K562 (cell line): ENCODE measurements around the gene RBM15. TPM values are rescaled to one million over a fixed set of nuclear protein-coding genes. Genes with fewer than 3 reads are reported as not detected.
A peak's percentile ranks its signal among the peaks of the same experiment; 100 is the strongest.

Experiments used
- ATAC-seq: fragments of 200-7000 bp; cut with Tn5 transposase; 3 replicates; pipeline ENCODE4 v1.9.1; 2020; ENCODE audit warnings: moderate library complexity
- BruUV-seq: library from RNA; stranded (reverse); fragments of 400-500 nt; replicated peaks from 2 replicates; lab custom pipeline; 2021; lab: Mats Ljungman, UMichigan
- CTCF ChIA-PET: fragments of 300-600 bp; formaldehyde crosslinking; extraction: SDS; loops from one replicate; lab custom pipeline; 2021; ENCODE audit warnings: low intra/inter-chr PET ratio; lab: Yijun Ruan, JAX
- POLR2A ChIA-PET: fragments of 300-600, 350-650 bp; sonication (Branson Sonifier 250); formaldehyde crosslinking; extraction: SDS; loops from one replicate; lab custom pipeline; 2021; ENCODE audit warnings: antibody characterized with exemption, inconsistent platforms; lab: Yijun Ruan, JAX
- DNase-seq, 4 experiments: peaks; one replicate each; pipeline versions ENCODE4 v3.0.0 to v3.0.0-alpha.2; 2011 to 2018; ENCODE audit warnings: low spot score in 3 of 4, mixed read lengths in 3 of 4; ENCODE audit errors: extremely low read depth in 1 of 4
- FAIRE-seq: peaks from 2 replicates; lab custom pipeline; 2011; peaks lifted over from hg19 to GRCh38; lab: Jason Lieb, UNC
- H2AFZ ChIP-seq: 2 replicates; pipeline ENCODE4 v1.6.0; 2011; ENCODE audit warnings: low read depth, low read length, control low read depth, inconsistent platforms
- H3K27ac ChIP-seq: fragments of 200-600 bp; 3 replicates; pipeline ENCODE4 v1.8.0; 2011; ENCODE audit warnings: low read depth, mild to moderate bottlenecking, control low read depth, inconsistent platforms, low read length, moderate library complexity, mixed read lengths; ENCODE audit errors: extremely low read depth
- H3K27me3 ChIP-seq, 2 experiments: fragments of 300-600 bp in 1 of 2; 2 replicates in 1 of 2; 3 replicates in 1 of 2; pipeline versions ENCODE4 v1.6.0 to v1.8.0; 2011; ENCODE audit warnings: inconsistent platforms in 2 of 2, low read length in 2 of 2, mild to moderate bottlenecking in 1 of 2, mixed read lengths in 1 of 2, moderate library complexity in 1 of 2; ENCODE audit not compliant: control insufficient read depth in 2 of 2, insufficient read depth in 2 of 2
- H3K36me3 ChIP-seq: fragments of 300-600 bp; 3 replicates; pipeline ENCODE4 v1.8.0; 2011; ENCODE audit warnings: mild to moderate bottlenecking, low read length, inconsistent platforms; ENCODE audit not compliant: control insufficient read depth, insufficient read depth
- H3K4me1 ChIP-seq, 2 experiments: fragments of 200-600 bp in 1 of 2; replicated peaks in 1 of 2; 2 replicates in 1 of 2; 3 replicates in 1 of 2; pipeline versions ENCODE4 v1.5.1 to v1.8.0; 2011; ENCODE audit warnings: inconsistent platforms in 2 of 2, low read length in 2 of 2, mild to moderate bottlenecking in 1 of 2, mixed read lengths in 1 of 2, moderate library complexity in 1 of 2; ENCODE audit not compliant: control insufficient read depth in 2 of 2, insufficient read depth in 2 of 2
- H3K4me2 ChIP-seq: 2 replicates; pipeline ENCODE4 v1.6.1; 2011; ENCODE audit warnings: low read length, control low read depth, inconsistent platforms, mixed read lengths; ENCODE audit not compliant: insufficient read depth
- H3K4me3 ChIP-seq: fragments of 200-600 bp; sonication (generic), shearing (Covaris generic); 2 replicates; pipeline ENCODE4 v1.5.1; 2016; ENCODE audit warnings: control low read depth, inconsistent platforms
- H3K79me2 ChIP-seq: fragments of 200-600 bp; 3 replicates; pipeline ENCODE4 v1.8.0; 2011; ENCODE audit warnings: low read length, inconsistent platforms; ENCODE audit not compliant: control insufficient read depth, insufficient read depth
- H3K9ac ChIP-seq, 2 experiments: 2 replicates each; pipeline versions ENCODE4 v1.6.0 to v1.6.1; 2011; ENCODE audit warnings: low read depth in 2 of 2, low read length in 2 of 2, control low read depth in 1 of 2, inconsistent platforms in 1 of 2, mild to moderate bottlenecking in 1 of 2, mixed read lengths in 1 of 2; ENCODE audit not compliant: insufficient read depth in 1 of 2
- H3K9me1 ChIP-seq: one replicate; pipeline ENCODE4 v1.6.0; 2011; ENCODE audit warnings: inconsistent platforms, mild to moderate bottlenecking, low read length, moderate library complexity; ENCODE audit not compliant: control insufficient read depth, insufficient read depth
- H3K9me3 ChIP-seq: replicated peaks from 2 replicates; pipeline ENCODE4 v1.5.1; 2011; ENCODE audit warnings: low read depth, low read length, inconsistent platforms; ENCODE audit not compliant: control insufficient read depth, insufficient read depth
- H4K20me1 ChIP-seq: replicated peaks from 2 replicates; pipeline ENCODE4 v1.6.1; 2011; ENCODE audit warnings: low read length, inconsistent platforms, mixed read lengths; ENCODE audit not compliant: control insufficient read depth, insufficient read depth
- CTBP1 ChIP-seq: fragments of 450-650 bp; IDR thresholded peaks from 2 replicates; pipeline ENCODE4 v1.6.1; 2016; ENCODE audit warnings: borderline replicate concordance
- FIP1L1 ChIP-seq: fragments of 200-400 bp; formaldehyde crosslinking; IDR thresholded peaks from 2 replicates; pipeline ENCODE4 v1.6.1; 2018; ENCODE audit warnings: mild to moderate bottlenecking, low read depth, low read length; ENCODE audit not compliant: poor library complexity, severe bottlenecking
- FOXK1 ChIP-seq: sonication (generic); formaldehyde crosslinking; IDR thresholded peaks from 2 replicates; pipeline ENCODE4 v1.8.0; 2022; ENCODE audit warnings: missing genetic modification reagents, mild to moderate bottlenecking, borderline replicate concordance
- GATAD2B ChIP-seq: fragments of 450-650 bp; IDR thresholded peaks from 2 replicates; pipeline ENCODE4 v1.6.1; 2017; ENCODE audit warnings: mild to moderate bottlenecking, borderline replicate concordance
- NUFIP1 ChIP-seq: fragments of 450-650 bp; IDR thresholded peaks from 2 replicates; pipeline ENCODE4 v1.6.1; 2018; ENCODE audit not compliant: partially characterized antibody
- POLR2H ChIP-seq: IDR thresholded peaks from 2 replicates; pipeline ENCODE4 v1.6.1; 2016; ENCODE audit warnings: missing genetic modification characterization, low read depth, mild to moderate bottlenecking, control low read depth, missing compliant biosample characterization, moderate library complexity
- TCF7L2 ChIP-seq: fragments of 150-350 bp; IDR thresholded peaks from 2 replicates; pipeline ENCODE4 v1.6.1; 2016; ENCODE audit warnings: low read depth, mild to moderate bottlenecking, low read length, moderate library complexity
- USF2 ChIP-seq: sonication (generic); formaldehyde crosslinking; IDR thresholded peaks from 2 replicates; pipeline ENCODE4 v1.5.0; 2020; ENCODE audit warnings: missing genetic modification reagents
- ZNF584 ChIP-seq: fragments of 200-800 bp; sonication (Bioruptor generic); IDR thresholded peaks from 2 replicates; pipeline ENCODE4 v1.6.1; 2016; ENCODE audit warnings: low read depth, mild to moderate bottlenecking, missing genetic modification characterization, missing compliant biosample characterization
- WGBS: fragments of 100-300 bp; shearing (Covaris generic); methylation state at CpG from one replicate; pipeline ENCODE4 v1.1.6; 2016; ENCODE audit warnings: low coverage, mixed read lengths; ENCODE audit not compliant: insufficient coverage; ENCODE audit errors: missing lambda C conversion rate; 5-methylcytosine and 5-hydroxymethylcytosine counted together
- in situ Hi-C: fragments of 300-500 bp; cut with MboI; formaldehyde crosslinking; loops from 4 replicates; pipeline ENCODE4 v1.15.0; 2018; ENCODE audit warnings: inconsistent platforms, mixed read lengths
- intact Hi-C: fragments of 100-400 bp; cut with micrococcal nuclease; formaldehyde crosslinking; loops from 2 replicates; pipeline ENCODE4 v1.14.2; 2022
- polyA plus RNA-seq, 8 experiments: library from polyadenylated mRNA; depleted of rRNA in 4 of 8; stranded (reverse) in 5 of 8; unstranded in 3 of 8; fragments of >200 nt; fragmentation: Nextera tagmentation in 2 of 8; fragmentation: Illumina TruSeq in 1 of 8; extraction: Ambion mirVana in 2 of 8; extraction: Trizol in 1 of 8; gene quantifications; 2 replicates each; pipeline versions ENCODE4 v1.2.1 to v1.2.3, GENCODE V29; 2011 to 2014; ENCODE audit warnings: inconsistent platforms in 1 of 8, missing spikeins in 1 of 8
- total RNA-seq, 7 experiments: library from RNA; depleted of rRNA in 6 of 7; stranded (reverse); fragments of >200 nt in 6 of 7; fragmentation: Illumina TruSeq in 2 of 7; extraction: Trizol in 2 of 7; gene quantifications; 2 replicates each; pipeline versions ENCODE4 v1.2.1 to v1.2.3, GENCODE V29; 2011 to 2021; ENCODE audit warnings: low replicate concordance in 1 of 7

The RBM15 gene
- total and polyA plus RNA-seq, 9 of the 15 experiments (the other 6 are each of a cell fraction or from before 2014, with no cell fraction given), result 2.4 to 63.4 (median 28.2) TPM

DNA sequence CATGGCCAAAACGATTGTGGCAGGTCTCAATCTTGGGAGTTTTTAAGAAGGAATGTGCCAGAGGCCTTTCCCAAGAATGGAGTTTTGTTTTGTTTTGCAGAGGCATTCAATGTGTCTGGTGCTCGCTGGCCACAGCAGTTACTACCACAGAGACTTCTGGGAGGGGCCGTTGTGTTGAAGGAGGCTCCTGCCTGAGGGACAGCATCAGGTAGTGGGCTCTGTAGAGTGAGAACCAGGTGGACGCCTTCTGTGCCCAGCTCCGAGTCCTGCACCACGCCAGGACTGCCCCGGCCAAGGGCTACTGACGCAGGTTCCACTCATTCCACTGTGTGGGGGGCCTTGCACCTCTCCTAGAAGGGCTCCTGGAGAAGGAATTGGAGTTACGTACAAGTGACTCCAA is 44.9 kb upstream of the RBM15 start:
- ChIA-PET CTCF (no interaction called here), POLR2A (interaction anchor here (3.6 kb wide), 1 partner anchor 17 kb away, joined by 15 read pairs; no protein-coding TSS in a partner anchor)
- Histone ChIP-seq H3K79me2 (no peaks in the 10 kb centered on the region), H3K9ac (no peak overlapping the region), H3K27ac (no peak overlapping the region), H3K9me3 (no peaks in the 10 kb centered on the region), H3K4me1 (no peaks in the 10 kb centered on the region), H3K9me1 (no peaks in the 10 kb centered on the region), H2AFZ (no peak overlapping the region), H3K36me3 (no peaks in the 10 kb centered on the region), H3K4me3 (no peak overlapping the region), H3K27me3 (peaks cover 25 to 27% of the 10 kb centered on the region in 2 experiments), H3K4me2 (no peak overlapping the region), H4K20me1 (peaks cover 10% of the 10 kb centered on the region; the same call in 1 of the 2 replicates)
- no TSS peak for BruUV-seq
- peak; percentile 36 for ATAC-seq
- FAIRE-seq, result peak; percentile 56
- intact Hi-C loops, result no loop called here
- in situ Hi-C loops, result no loop called here
- no peak for DNase-seq
- TF ChIP-seq USF2 (CRISPR knock-in tag), result no peak
- no peak for TF ChIP-seq NUFIP1
- no peak for TF ChIP-seq TCF7L2
- TF ChIP-seq POLR2H (tag), result no peak
- TF ChIP-seq FIP1L1, result no peak
- WGBS, result 5% methylated on average over 9 of the region's 9 CpGs

- Histone ChIP-seq H4K20me1 (peaks cover 10% of the 10 kb centered on the region; the same call in 1 of the 2 replicates), H3K27me3 (peaks cover 16 to 24% of the 10 kb centered on the region in 2 experiments), H3K9me3 (no peaks in the 10 kb centered on the region), H3K9me1 (no peaks in the 10 kb centered on the region), H3K4me3 (no peak overlapping the region), H3K4me2 (no peak overlapping the region), H3K79me2 (no peaks in the 10 kb centered on the region), H2AFZ (no peak overlapping the region), H3K36me3 (no peaks in the 10 kb centered on the region), H3K9ac (no peak overlapping the region), H3K27ac (no peak overlapping the region), H3K4me1 (no peaks in the 10 kb centered on the region)
- ATAC-seq, result no peak
- TF ChIP-seq FOXK1, result no peak
- TF ChIP-seq GATAD2B, result no peak
- TF ChIP-seq ZNF584 (CRISPR knock-in tag), result no peak
- no peak for TF ChIP-seq CTBP1
- no peak for FAIRE-seq
- no peak for DNase-seq
- in situ Hi-C loops, result no loop called here
- ChIA-PET CTCF (no interaction called here), POLR2A (interaction anchor here (1.0 to 1.2 kb wide), 2 partner anchors 25 to 40 kb away, joined by 3 read pairs; partner anchors contain the start of gene RBM15)
- no TSS peak for BruUV-seq
- 2% methylated on average over 4 of the region's 4 CpGs for WGBS
- intact Hi-C loops, result no loop called here
Observed at GRCh38 chr1:110298991-110299390, 40.2 kb upstream of the RBM15 start.
